Endothelial cell of umbilical vein (primary cell): ENCODE data around the gene ZBTB9. TPM values are rescaled to one million over a fixed set of nuclear protein-coding genes. Genes with fewer than 3 reads are reported as not detected.

Experiments
- BruUV-seq: library from RNA; stranded (reverse); fragments of 400-500 nt; replicated peaks from 2 replicates; lab custom pipeline; 2021; lab: Mats Ljungman, UMichigan
- CTCF ChIA-PET: fragments of 300-600, 350-600 bp; sonication (Branson Sonifier 250); formaldehyde crosslinking; loops from one replicate; lab custom pipeline; 2021; ENCODE audit warnings: antibody characterized with exemption, inconsistent platforms; lab: Charles Lee
- POLR2A ChIA-PET: fragments of 300-600, 350-600 bp; sonication (Branson Sonifier 250); formaldehyde crosslinking; loops from one replicate; lab custom pipeline; 2021; ENCODE audit warnings: antibody characterized with exemption, inconsistent platforms; lab: Charles Lee
- DNase-seq: peaks from one replicate; pipeline ENCODE4 v3.0.0-alpha.2; 2011; ENCODE audit warnings: low read depth, low spot score
- FAIRE-seq: peaks from 2 replicates; lab custom pipeline; 2011; peaks lifted over from hg19 to GRCh38; lab: Jason Lieb, UNC
- H2AFZ ChIP-seq: 2 replicates; pipeline ENCODE4 v1.6.0; 2012; ENCODE audit warnings: low read depth, low read length, control low read depth, inconsistent platforms
- H3K27ac ChIP-seq: 2 replicates; pipeline ENCODE4 v1.5.1; 2011; ENCODE audit warnings: low read depth, mild to moderate bottlenecking, control low read depth, low read length, moderate library complexity; ENCODE audit not compliant: insufficient read depth
- H3K27me3 ChIP-seq, 2 experiments: 2 replicates each; pipeline versions ENCODE4 v1.6.0 to v1.6.1; 2011; ENCODE audit warnings: low read length in 2 of 2, mixed read lengths in 1 of 2; ENCODE audit not compliant: control insufficient read depth in 2 of 2, insufficient read depth in 2 of 2
- H3K36me3 ChIP-seq, 2 experiments: 2 replicates in 1 of 2; 3 replicates in 1 of 2; pipeline ENCODE4 v1.5.1; 2011; ENCODE audit warnings: low read length in 2 of 2, mild to moderate bottlenecking in 1 of 2, moderate library complexity in 1 of 2; ENCODE audit not compliant: control insufficient read depth in 2 of 2, insufficient read depth in 2 of 2; ENCODE audit errors: extremely low read depth in 1 of 2
- H3K4me1 ChIP-seq: 3 replicates; pipeline ENCODE4 v1.5.1; 2011; ENCODE audit warnings: mild to moderate bottlenecking, low read length; ENCODE audit not compliant: control insufficient read depth, insufficient read depth; ENCODE audit errors: extremely low read depth
- H3K4me2 ChIP-seq: 2 replicates; pipeline ENCODE4 v1.6.1; 2011; ENCODE audit warnings: low read length, control low read depth, mixed read lengths; ENCODE audit not compliant: insufficient read depth
- H3K4me3 ChIP-seq, 3 experiments: fragments of 200-600 bp in 1 of 3; sonication (generic), shearing (Covaris generic) in 1 of 3; replicated peaks in 1 of 3; 2 replicates each; pipeline ENCODE4 v1.5.1; 2011 to 2016; ENCODE audit warnings: control low read depth in 3 of 3, low read length in 3 of 3, mild to moderate bottlenecking in 2 of 3, inconsistent platforms in 1 of 3, low read depth in 1 of 3, moderate library complexity in 1 of 3; ENCODE audit not compliant: insufficient read depth in 1 of 3
- H3K79me2 ChIP-seq: 2 replicates; pipeline ENCODE4 v1.6.0; 2012; ENCODE audit warnings: low read length, inconsistent platforms; ENCODE audit not compliant: control insufficient read depth, insufficient read depth
- H3K9ac ChIP-seq: replicated peaks from 2 replicates; pipeline ENCODE3; 2011; ENCODE audit warnings: low read length, control low read depth; ENCODE audit not compliant: insufficient read depth; ENCODE audit errors: extremely low read depth
- H3K9me1 ChIP-seq: replicated peaks from 3 replicates; pipeline ENCODE4 v1.6.0; 2011; ENCODE audit warnings: mild to moderate bottlenecking, low read length; ENCODE audit not compliant: control insufficient read depth, insufficient read depth; ENCODE audit errors: extremely low read depth
- H3K9me3 ChIP-seq: replicated peaks from 2 replicates; pipeline ENCODE4 v1.5.1; 2012; ENCODE audit warnings: low read length, inconsistent platforms; ENCODE audit not compliant: control insufficient read depth, insufficient read depth
- H4K20me1 ChIP-seq: replicated peaks from 2 replicates; pipeline ENCODE3; 2011; ENCODE audit warnings: mild to moderate bottlenecking, low read length; ENCODE audit not compliant: control insufficient read depth, insufficient read depth; ENCODE audit errors: extremely low read depth
- CTCF ChIP-seq, 2 donors: IDR thresholded peaks; 1 replicate in 1 of 2; 2 replicates in 1 of 2; pipeline ENCODE4 v1.5.1; 2011; ENCODE audit warnings: low read length in 2 of 2, mild to moderate bottlenecking in 2 of 2, moderate library complexity in 2 of 2, control low read depth in 1 of 2, inconsistent platforms in 1 of 2, low read depth in 1 of 2; ENCODE audit not compliant: insufficient read depth in 1 of 2; ENCODE audit errors: extremely low read depth in 1 of 2
- EZH2 ChIP-seq: IDR thresholded peaks from 2 replicates; pipeline ENCODE4 v1.6.1; 2012; ENCODE audit warnings: borderline replicate concordance, low read depth, mild to moderate bottlenecking, moderate library complexity, low read length, inconsistent platforms; ENCODE audit not compliant: severe bottlenecking
- FOS ChIP-seq: IDR thresholded peaks from 2 replicates; pipeline ENCODE4 v1.6.1; 2011; ENCODE audit warnings: mild to moderate bottlenecking, low read length, moderate library complexity, borderline replicate concordance; ENCODE audit not compliant: insufficient read depth
- GATA2 ChIP-seq: IDR thresholded peaks from 2 replicates; pipeline ENCODE4 v1.7.0; 2011; ENCODE audit warnings: low read depth, mild to moderate bottlenecking, moderate library complexity, mixed read lengths, low read length; ENCODE audit not compliant: insufficient read length, insufficient read depth
- JUN ChIP-seq: IDR thresholded peaks from 2 replicates; pipeline ENCODE4 v1.6.1; 2011; ENCODE audit warnings: borderline replicate concordance, low read depth; ENCODE audit not compliant: insufficient read length, insufficient read depth
- MAX ChIP-seq: IDR thresholded peaks from 2 replicates; pipeline ENCODE4 v1.6.1; 2011; ENCODE audit not compliant: insufficient read depth, insufficient read length
- MYC ChIP-seq: IDR thresholded peaks from one replicate; pipeline ENCODE4 v1.6.1; 2011; ENCODE audit warnings: mild to moderate bottlenecking, low read depth, low read length
- POLR2A ChIP-seq: IDR thresholded peaks from 2 replicates; pipeline ENCODE4 v1.6.1; 2012; ENCODE audit warnings: low read depth, mild to moderate bottlenecking, control low read depth, low read length
- POLR2AphosphoS5 ChIP-seq: IDR thresholded peaks from 2 replicates; pipeline ENCODE4 v1.6.1; 2012; ENCODE audit warnings: low read depth, mild to moderate bottlenecking, control low read depth, low read length, moderate library complexity; ENCODE audit not compliant: insufficient read depth
- dilution Hi-C: fragments of 300-500 bp; cut with MboI; formaldehyde crosslinking; loops from one replicate; pipeline ENCODE4 v1.15.0; 2019; ENCODE audit warnings: low sequenced_read_pairs; ENCODE audit not compliant: extremely low pct_ligation_motif_present
- intact Hi-C: fragments of 100-400 bp; cut with micrococcal nuclease; formaldehyde crosslinking; loops from one replicate; pipeline ENCODE4 v1.10.0; 2022
- polyA plus RNA-seq, 4 experiments: library from polyadenylated mRNA; depleted of rRNA in 3 of 4; stranded (reverse) in 3 of 4; unstranded in 1 of 4; fragments of >200 nt; gene quantifications; 2 replicates each; pipeline versions ENCODE4 v1.2.1 to v1.2.3, GENCODE V29; 2011 to 2012; ENCODE audit warnings: missing spikeins in 1 of 4
- total RNA-seq: library from RNA; stranded (reverse); gene quantifications from 2 replicates; pipeline ENCODE4 v1.2.3, GENCODE V29; 2021

ZBTB9 gene
- total and polyA plus RNA-seq, 2 donors (not counting 3 experiments of a cell fraction or from before 2014, with no cell fraction given), result 4.7 to 8.0 TPM

DNA sequence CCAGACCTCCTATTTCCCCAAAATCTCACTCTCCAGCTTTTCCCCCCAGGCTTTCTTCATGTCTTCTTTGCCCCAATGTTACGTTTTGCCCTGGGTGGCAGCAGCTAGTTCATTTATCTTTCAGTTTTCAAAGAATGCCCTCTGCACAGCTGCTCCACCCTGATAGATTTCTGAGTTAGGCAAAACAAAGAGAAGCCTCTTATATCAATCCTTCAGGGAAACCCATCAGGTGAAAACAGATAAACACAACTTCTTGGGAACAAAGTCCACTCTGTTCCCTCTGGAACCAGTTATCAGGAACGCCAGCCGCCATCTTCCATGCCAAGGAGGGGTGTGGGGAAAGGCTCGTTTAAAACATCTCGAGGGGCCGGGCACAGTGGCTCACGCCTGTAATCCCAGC lies 34.0 kb downstream of the ZBTB9 start:
- no peaks in the 10 kb centered on the region for H3K36me3 ChIP-seq
- dilution Hi-C loops, result no loop called here
- H3K27me3 ChIP-seq, result peaks cover 0 to 4% of the 10 kb centered on the region in 2 experiments
- no peaks in the 10 kb centered on the region for H3K9me3 ChIP-seq
- no peak overlapping the region for H3K27ac ChIP-seq
- no peaks in the 10 kb centered on the region for H3K9me1 ChIP-seq
- POLR2A ChIA-PET, result no interaction called here
- DNase-seq, result no peak
- H3K9ac ChIP-seq, result no peak overlapping the region
- CTCF ChIA-PET, result no interaction called here
- no peak for FAIRE-seq
- H4K20me1 ChIP-seq, result no peaks in the 10 kb centered on the region
- no peak overlapping the region for H3K4me3 ChIP-seq
- intact Hi-C loops, result no loop called here
- BruUV-seq, result no TSS peak
- H3K4me1 ChIP-seq, result no peaks in the 10 kb centered on the region
- TF ChIP-seq GATA2 (no peak), POLR2AphosphoS5 (no peak), MYC (no peak), CTCF (IDR thresholded peaks at IDR 0.05; ENCODE audit: extremely low read depth in 1 of 2, insufficient read depth in 1 of 2, low read depth in 1 of 2, low read length in 2 of 2) (no peak), JUN (no peak), EZH2 (no peak), FOS (no peak), POLR2A (no peak), MAX (no peak)
- no peak overlapping the region for H3K4me2 ChIP-seq
- H2AFZ ChIP-seq, result no peak overlapping the region
- H3K79me2 ChIP-seq, result no peaks in the 10 kb centered on the region
